ENCODE data around the gene GARIN5A. TPM values are rescaled to one million over a fixed set of nuclear protein-coding genes. Genes with fewer than 3 reads are reported as not detected.

Gene GARIN5A
- total and polyA plus RNA-seq, 9 of the 15 experiments (the other 6 are each of a cell fraction or from before 2014, with no cell fraction given): 0.10 to 0.82 (median 0.23) TPM; not detected in 2

GRCh38 chr19:50511069-50511822, 34.6 kb upstream of the GARIN5A start, which contains the start of gene JOSD2 (continued):
- TF ChIP-seq E2F6 (IDR thresholded peaks at IDR 0.05; ENCODE audit: borderline replicate concordance in 1 of 2, extremely low read depth in 1 of 2, insufficient read depth in 1 of 2, insufficient read length in 1 of 2, low read depth in 1 of 2, low read length in 1 of 2, poor library complexity in 1 of 2, severe bottlenecking in 1 of 2) (peak; percentile 64 to 78), HDGF (IDR thresholded peaks at IDR 0.05) (no peak), HCFC1 (IDR thresholded peaks at IDR 0.05; ENCODE audit: low read depth, low read length) (peak; percentile 99), DIDO1 (tag; IDR thresholded peaks at IDR 0.05; ENCODE audit: low read depth) (peak; percentile 47; the same call in 1 of the 2 replicates), COPS2 (conservative IDR thresholded peaks at IDR 0.05) (no peak), POU5F1 (IDR thresholded peaks at IDR 0.05; ENCODE audit: borderline replicate concordance, low read depth, low read length, partially characterized antibody) (peak; percentile 49), CEBPG (CRISPR knock-in tag; IDR thresholded peaks at IDR 0.05) (peak; percentile 66), CEBPG (tag; conservative IDR thresholded peaks at IDR 0.05 in 1 of 2, IDR thresholded peaks at IDR 0.05 in 1 of 2) (no peak), BRF2 (IDR thresholded peaks at IDR 0.05; ENCODE audit: borderline replicate concordance, insufficient read depth, insufficient read length) (no peak), TBP (optimal IDR thresholded peaks at IDR 0.05; ENCODE audit: low read depth, low read length) (peak; percentile 27), GATAD2B (IDR thresholded peaks at IDR 0.05; ENCODE audit: borderline replicate concordance) (no peak), MCM3 (IDR thresholded peaks at IDR 0.05) (no peak)
